GM12878 (cell line): ENCODE results near the gene MARVELD1. TPM values are rescaled to one million over a fixed set of nuclear protein-coding genes. Genes with fewer than 3 reads are reported as not detected.

Experiments used
- ATAC-seq: fragments of 200-7000 bp; cut with Tn5 transposase; 3 replicates; pipeline ENCODE4 v1.9.1; 2020; ENCODE audit warnings: mild to moderate bottlenecking, moderate library complexity
- BruUV-seq: library from RNA; stranded (reverse); fragments of 400-500 nt; replicated peaks from 2 replicates; lab custom pipeline; 2021; lab: Mats Ljungman, UMichigan
- CTCF ChIA-PET: fragments of 300-600 bp; sonication (Branson Sonifier 250); formaldehyde crosslinking; extraction: SDS; loops from one replicate; lab custom pipeline; 2021; ENCODE audit warnings: inconsistent platforms; lab: Yijun Ruan, JAX
- POLR2A ChIA-PET: fragments of 350-600 bp; formaldehyde crosslinking; extraction: SDS; loops from one replicate; lab custom pipeline; 2021; ENCODE audit warnings: inconsistent platforms; lab: Charles Lee
- RAD21 ChIA-PET: fragments of 300-600 bp; sonication (Branson Sonifier 250); formaldehyde crosslinking; loops from one replicate; lab custom pipeline; 2023; ENCODE audit warnings: antibody characterized with exemption; ENCODE audit not compliant: unreplicated experiment; lab: Charles Lee
- SMC1A ChIA-PET: fragments of 300-600 bp; sonication (Branson Sonifier 250); formaldehyde crosslinking; loops from one replicate; lab custom pipeline; 2023; ENCODE audit not compliant: unreplicated experiment, uncharacterized antibody; lab: Charles Lee
- DNase-seq: peaks from one replicate; pipeline ENCODE4 v3.0.0-alpha.2; 2011; ENCODE audit warnings: low read depth, low spot score
- FAIRE-seq: peaks from 3 replicates; lab custom pipeline; 2011; peaks lifted over from hg19 to GRCh38; lab: Jason Lieb, UNC
- H2AFZ ChIP-seq: 2 replicates; pipeline ENCODE4 v1.6.0; 2011; ENCODE audit warnings: low read depth, low read length, control low read depth; ENCODE audit not compliant: control insufficient read depth
- H3K27ac ChIP-seq: 2 replicates; pipeline ENCODE4 v1.5.1; 2011; ENCODE audit warnings: control low read depth; ENCODE audit not compliant: control insufficient read depth, insufficient read depth
- H3K27me3 ChIP-seq, 2 experiments: replicated peaks in 1 of 2; 2 replicates each; pipeline versions ENCODE4 v1.6.0 to v1.6.1; 2011; ENCODE audit warnings: low read length in 1 of 2; ENCODE audit not compliant: control insufficient read depth in 2 of 2, insufficient read depth in 2 of 2
- H3K36me3 ChIP-seq, 2 experiments: 2 replicates each; pipeline ENCODE4 v1.5.1; 2011; ENCODE audit warnings: low read length in 1 of 2; ENCODE audit not compliant: control insufficient read depth in 2 of 2, insufficient read depth in 2 of 2
- H3K4me1 ChIP-seq: 2 replicates; pipeline ENCODE4 v1.6.1; 2011; ENCODE audit warnings: mild to moderate bottlenecking, low read length, moderate library complexity, mixed read lengths; ENCODE audit not compliant: control insufficient read depth, insufficient read depth
- H3K4me2 ChIP-seq: 2 replicates; pipeline ENCODE4 v1.6.0; 2011; ENCODE audit warnings: control low read depth; ENCODE audit not compliant: control insufficient read depth, insufficient read depth
- H3K4me3 ChIP-seq: fragments of 200-600 bp; sonication (generic); 2 replicates; pipeline ENCODE4 v1.5.1; 2016
- H3K79me2 ChIP-seq: 2 replicates; pipeline ENCODE4 v1.6.0; 2011; ENCODE audit warnings: low read length; ENCODE audit not compliant: control insufficient read depth, insufficient read depth
- H3K9ac ChIP-seq: 2 replicates; pipeline ENCODE4 v1.8.0; 2011; ENCODE audit warnings: low read length, control low read depth, mixed read lengths; ENCODE audit not compliant: control insufficient read depth, insufficient read depth
- H3K9me3 ChIP-seq: replicated peaks from 3 replicates; pipeline ENCODE4 v1.5.1; 2011; ENCODE audit warnings: mild to moderate bottlenecking, low read length; ENCODE audit not compliant: control insufficient read depth, insufficient read depth
- H4K20me1 ChIP-seq: 2 replicates; pipeline ENCODE4 v1.6.0; 2011; ENCODE audit not compliant: control insufficient read depth, insufficient read depth
- KAT2A ChIP-seq: conservative IDR thresholded peaks from 2 replicates; pipeline ENCODE4 v1.6.1; 2011; ENCODE audit warnings: low read depth, low read length; ENCODE audit not compliant: control insufficient read depth
- POLR2A ChIP-seq: IDR thresholded peaks from 2 replicates; pipeline ENCODE4 v1.6.1; 2011; ENCODE audit warnings: low read depth, mild to moderate bottlenecking, low read length
- ZNF207 ChIP-seq: fragments of 450-650 bp; IDR thresholded peaks from 2 replicates; pipeline ENCODE4 v1.6.1; 2014; ENCODE audit warnings: antibody characterized with exemption, mild to moderate bottlenecking, borderline replicate concordance
- WGBS: methylation state at CpG from one replicate; pipeline ENCODE4 v1.1.6; 2016; ENCODE audit warnings: low lambda C conversion rate; ENCODE audit not compliant: insufficient replicate concordance, insufficient coverage; ENCODE audit errors: missing lambda C conversion rate; 5-methylcytosine and 5-hydroxymethylcytosine counted together
- in situ Hi-C: fragments of 300-500 bp; cut with MboI; formaldehyde crosslinking; loops from 9 replicates; pipeline ENCODE4 v1.14.3; 2018; ENCODE audit warnings: mixed read lengths
- intact Hi-C: fragments of 100-400 bp; cut with micrococcal nuclease; formaldehyde crosslinking; loops from one replicate; pipeline ENCODE4 v1.14.2; 2022; ENCODE audit not compliant: unreplicated experiment
- polyA plus RNA-seq, 11 experiments: library from polyadenylated mRNA; depleted of rRNA in 4 of 11; unstranded in 6 of 11; stranded (reverse) in 5 of 11; fragments of >200 nt; fragmentation: Nextera tagmentation in 4 of 11; fragmentation: Illumina TruSeq in 1 of 11; extraction: Ambion mirVana in 4 of 11; extraction: Trizol in 1 of 11; gene quantifications; 1 replicate in 1 of 11; 2 replicates in 10 of 11; pipeline versions ENCODE4 v1.2.1 to v1.2.3, GENCODE V29; 2011 to 2016; ENCODE audit warnings: inconsistent platforms in 2 of 11, missing spikeins in 2 of 11, low read depth in 1 of 11
- total RNA-seq, 4 experiments: library from RNA; depleted of rRNA in 3 of 4; stranded (reverse); fragments of >200 nt in 3 of 4; fragmentation: Illumina TruSeq in 1 of 4; extraction: Trizol in 1 of 4; gene quantifications; 2 replicates each; pipeline versions ENCODE4 v1.2.1 to v1.2.3, GENCODE V29; 2013 to 2021
- TF ChIP-seq, protein P1 (sequence below): IDR thresholded peaks from 2 replicates; pipeline ENCODE4 v1.6.1; 2011; ENCODE audit warnings: mild to moderate bottlenecking, low read depth, low read length, moderate library complexity; ENCODE audit not compliant: insufficient replicate concordance

MARVELD1 gene
- total and polyA plus RNA-seq, 10 of the 15 experiments (the other 5 are each of a cell fraction or from before 2014, with no cell fraction given) = 0.54 to 8.4 (median 3.2) TPM

DNA sequence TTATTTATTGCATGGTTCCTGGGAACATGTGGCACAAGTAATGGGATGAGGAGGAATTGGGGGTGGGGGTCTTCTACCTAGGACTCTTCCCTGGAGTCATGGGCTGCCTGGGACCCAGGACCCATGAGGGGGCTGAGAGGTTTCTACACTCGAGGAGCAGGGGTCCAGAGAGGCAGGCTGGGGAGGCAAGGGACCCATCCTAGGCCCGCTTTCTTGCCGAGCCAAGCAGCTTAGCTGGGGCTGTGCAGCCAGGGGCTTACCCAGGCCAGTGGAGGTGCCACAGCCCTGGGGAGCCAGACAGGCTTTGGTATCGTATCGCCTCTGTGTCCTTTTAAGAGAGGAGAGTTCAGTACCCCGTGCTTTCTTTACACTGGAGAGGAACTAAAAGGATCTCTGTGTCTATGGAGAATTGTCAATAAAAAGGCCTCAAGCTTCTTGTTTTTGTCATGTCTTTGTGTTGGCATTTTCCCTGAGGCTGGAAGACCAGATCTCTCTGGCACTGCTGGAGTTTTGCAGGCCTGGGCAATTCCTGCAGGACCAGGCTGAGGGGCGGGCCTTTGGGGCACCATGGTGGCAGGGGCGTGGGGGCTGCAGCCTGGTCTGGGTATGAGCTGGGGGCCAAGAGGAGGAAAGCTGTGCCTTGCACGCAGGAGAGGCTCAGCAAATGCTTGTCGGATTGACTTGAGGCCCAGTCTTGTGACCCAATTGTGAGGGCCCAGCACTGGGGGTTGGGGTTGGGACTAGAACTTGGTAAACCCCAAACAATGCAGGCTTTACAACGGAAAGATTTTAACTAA, 47.1 kb downstream of the MARVELD1 start:
- Histone ChIP-seq H3K9ac (no peak overlapping the region), H3K9me3 (no peaks in the 10 kb centered on the region), H3K4me1 (peaks cover 9% of the 10 kb centered on the region), H3K27ac (no peak overlapping the region), H3K79me2 (no peaks in the 10 kb centered on the region), H2AFZ (no peak overlapping the region)
- DNase-seq (no peak), FAIRE-seq (no peak)
- BruUV-seq = no TSS peak
- RAD21 ChIA-PET = no interaction called here
- in situ Hi-C loops (no loop called here), intact Hi-C loops (no loop called here)
- CTCF ChIA-PET = interaction anchor here (1.0 to 2.1 kb wide), 5 partner anchors 7 to 280 kb away, joined by 3 to 4 read pairs (median 3); no protein-coding TSS in a partner anchor
- SMC1A ChIA-PET = interaction anchor here (1.0 kb wide), 1 partner anchor 12 kb away, joined by 3 read pairs; no protein-coding TSS in a partner anchor
- TF ChIP-seq ZNF207 = no peak
- TF ChIP-seq, protein P1, sequence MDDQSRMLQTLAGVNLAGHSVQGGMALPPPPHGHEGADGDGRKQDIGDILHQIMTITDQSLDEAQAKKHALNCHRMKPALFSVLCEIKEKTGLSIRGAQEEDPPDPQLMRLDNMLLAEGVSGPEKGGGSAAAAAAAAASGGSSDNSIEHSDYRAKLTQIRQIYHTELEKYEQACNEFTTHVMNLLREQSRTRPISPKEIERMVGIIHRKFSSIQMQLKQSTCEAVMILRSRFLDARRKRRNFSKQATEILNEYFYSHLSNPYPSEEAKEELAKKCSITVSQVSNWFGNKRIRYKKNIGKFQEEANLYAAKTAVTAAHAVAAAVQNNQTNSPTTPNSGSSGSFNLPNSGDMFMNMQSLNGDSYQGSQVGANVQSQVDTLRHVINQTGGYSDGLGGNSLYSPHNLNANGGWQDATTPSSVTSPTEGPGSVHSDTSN = no peak
- TF ChIP-seq POLR2A = peak; percentile 25; the same call in 1 of the 2 replicates
- TF ChIP-seq, all 136 proteins: peak for 1
- POLR2A ChIA-PET = no interaction called here
- H3K4me3 ChIP-seq = no peak overlapping the region
- no peak for ATAC-seq
- no peak overlapping the region for H3K4me2 ChIP-seq
- no peaks in the 10 kb centered on the region; the same call in 1 of the 2 replicates for H4K20me1 ChIP-seq
- H3K27me3 ChIP-seq = no peaks in the 10 kb centered on the region
- H3K36me3 ChIP-seq = peaks cover 17 to 25% of the 10 kb centered on the region in 2 experiments
- WGBS = 94% methylated on average over 11 of the region's 11 CpGs

DNA sequence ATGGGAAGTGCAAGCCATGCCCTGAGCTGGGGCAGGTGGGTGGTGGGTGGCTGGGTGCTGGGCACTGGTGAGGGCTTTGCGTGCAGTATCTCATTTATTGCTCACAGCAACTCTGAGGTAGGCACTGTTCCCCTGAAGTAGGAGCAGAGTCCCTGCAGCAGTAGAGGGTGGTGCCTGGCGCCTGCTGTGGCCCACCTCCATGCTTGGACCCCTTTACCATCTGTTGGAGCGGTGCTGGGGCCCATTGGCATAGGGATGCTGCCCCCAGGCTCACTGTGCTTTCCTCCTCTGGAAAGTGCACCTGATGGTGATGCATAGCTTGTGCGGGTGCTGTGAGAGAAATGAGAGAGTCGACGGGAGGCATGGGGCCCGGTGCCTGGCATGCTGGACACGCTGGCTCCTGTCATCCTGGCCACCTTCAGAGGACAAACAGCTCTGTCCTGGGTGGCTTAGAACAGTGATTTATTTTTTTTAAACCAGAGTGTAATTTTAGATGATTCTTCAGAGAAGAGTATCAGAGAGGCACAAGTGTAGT, 47.9 kb downstream of the MARVELD1 start:
- BruUV-seq = no TSS peak
- H3K4me2 ChIP-seq = no peak overlapping the region
- in situ Hi-C loops (no loop called here), intact Hi-C loops (no loop called here)
- H3K27ac ChIP-seq = no peak overlapping the region
- no peaks in the 10 kb centered on the region for H3K9me3 ChIP-seq
- H3K9ac ChIP-seq = no peak overlapping the region
- H2AFZ ChIP-seq = no peak overlapping the region
- FAIRE-seq (no peak), DNase-seq (no peak), ATAC-seq (no peak)
- 97% methylated on average over 8 of the region's 8 CpGs for WGBS
- ChIA-PET SMC1A (no interaction called here), CTCF (interaction anchor here (0.8 kb wide), 1 partner anchor 20 kb away, joined by 4 read pairs; no protein-coding TSS in a partner anchor), POLR2A (no interaction called here), RAD21 (no interaction called here)
- H3K27me3 ChIP-seq = no peaks in the 10 kb centered on the region
- H3K79me2 ChIP-seq = no peaks in the 10 kb centered on the region
- H4K20me1 ChIP-seq = no peaks in the 10 kb centered on the region; the same call in 1 of the 2 replicates
- H3K4me3 ChIP-seq = no peak overlapping the region
- H3K4me1 ChIP-seq = peaks cover 9% of the 10 kb centered on the region
- no peak for TF ChIP-seq KAT2A
- peak; percentile 54 for TF ChIP-seq POLR2A
- H3K36me3 ChIP-seq = peaks cover 11 to 20% of the 10 kb centered on the region in 2 experiments
